GM12892 (cell line): ENCODE results near the gene HIVEP3.

Experiments used
- POLR2A ChIP-seq: IDR thresholded peaks from 2 replicates; pipeline ENCODE4 v1.6.1; 2011; ENCODE audit warnings: low read depth, low read length, control low read depth
- POLR2AphosphoS5 ChIP-seq: IDR thresholded peaks from 2 replicates; pipeline ENCODE4 v1.6.1; 2011; ENCODE audit warnings: low read depth, low read length, control low read depth
- TAF1 ChIP-seq: IDR thresholded peaks from 2 replicates; pipeline ENCODE4 v1.6.1; 2011; ENCODE audit warnings: low read depth, mild to moderate bottlenecking, control low read depth, low read length, borderline replicate concordance

DNA sequence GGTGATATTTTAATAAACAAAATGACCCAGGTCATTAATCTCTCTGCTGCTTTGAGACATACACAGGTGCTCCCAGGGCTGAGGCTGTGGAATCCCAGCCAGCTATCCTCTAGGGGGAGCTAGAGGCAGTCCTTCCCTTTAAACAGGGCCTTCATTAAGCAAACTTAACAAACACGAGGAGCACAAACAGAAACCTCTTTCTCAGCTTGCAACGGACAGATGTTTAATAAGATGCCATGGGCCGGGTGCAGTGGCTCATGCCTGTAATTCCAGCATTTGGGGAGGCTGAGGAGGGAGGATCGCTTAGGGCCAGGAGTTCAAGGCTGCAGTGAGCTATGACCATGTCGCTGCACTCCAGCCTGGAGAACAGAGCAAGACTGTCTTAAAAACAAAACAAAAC, 106.7 kb downstream of the HIVEP3 start:
- TF ChIP-seq POLR2A: no peak
- TF ChIP-seq TAF1: no peak
- no peak for TF ChIP-seq POLR2AphosphoS5
